ENCODE measurements around the gene LMBRD2. TPM values are rescaled to one million over a fixed set of nuclear protein-coding genes. Genes with fewer than 3 reads are reported as not detected.
A peak's percentile ranks its signal among the peaks of the same experiment; 100 is the strongest.

Gene LMBRD2
- total RNA-seq, 1 experiment from 2014 or later: 15.2 TPM

DNA sequence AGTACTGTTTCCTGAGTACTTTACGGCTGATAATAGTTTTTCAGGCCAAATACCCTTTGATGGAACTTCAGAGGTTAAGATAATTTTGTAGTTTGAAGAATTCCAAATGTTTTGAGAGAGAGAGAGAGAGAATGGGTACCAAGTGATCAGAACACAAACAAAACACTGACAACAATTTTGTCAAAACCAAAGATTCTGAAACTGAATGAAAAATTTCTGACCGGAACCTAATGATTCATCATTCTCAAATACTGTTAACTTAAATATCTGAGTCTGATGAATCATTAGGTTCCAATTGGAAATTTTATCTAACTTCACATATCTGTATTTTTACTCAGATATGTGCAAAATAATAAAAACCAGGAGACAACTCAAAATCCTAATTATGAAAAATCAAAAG is 4.0 kb downstream of the LMBRD2 start:
- peaks cover 27% of the 10 kb centered on the region for H3K4me1 ChIP-seq
- Mint-ChIP-seq H3K9me3 (ENCODE audit: unreplicated experiment) (no peaks in the 10 kb centered on the region), H3K36me3 (ENCODE audit: insufficient read depth, unreplicated experiment) (peaks cover 11% of the 10 kb centered on the region), H3K27ac (ENCODE audit: unreplicated experiment) (peak overlapping the region; percentile 30), H3K4me1 (ENCODE audit: low read depth, unreplicated experiment) (peaks cover 30% of the 10 kb centered on the region), H3K27me3 (ENCODE audit: insufficient read depth, unreplicated experiment) (no peaks in the 10 kb centered on the region), H3K4me3 (ENCODE audit: unreplicated experiment) (no peak overlapping the region)
- BruUV-seq (replicated peaks): no TSS peak
- intact Hi-C loops (cut with micrococcal nuclease; ENCODE audit: unreplicated experiment): no loop called here
- no peaks in the 10 kb centered on the region for H3K27me3 ChIP-seq (replicated peaks; ENCODE audit: control insufficient read depth, insufficient read depth, low read length)
- CTCF ChIA-PET: no interaction called here
- no peak overlapping the region for H3K4me3 ChIP-seq (ENCODE audit: low read depth, low read length)
- TF ChIP-seq, protein P1, sequence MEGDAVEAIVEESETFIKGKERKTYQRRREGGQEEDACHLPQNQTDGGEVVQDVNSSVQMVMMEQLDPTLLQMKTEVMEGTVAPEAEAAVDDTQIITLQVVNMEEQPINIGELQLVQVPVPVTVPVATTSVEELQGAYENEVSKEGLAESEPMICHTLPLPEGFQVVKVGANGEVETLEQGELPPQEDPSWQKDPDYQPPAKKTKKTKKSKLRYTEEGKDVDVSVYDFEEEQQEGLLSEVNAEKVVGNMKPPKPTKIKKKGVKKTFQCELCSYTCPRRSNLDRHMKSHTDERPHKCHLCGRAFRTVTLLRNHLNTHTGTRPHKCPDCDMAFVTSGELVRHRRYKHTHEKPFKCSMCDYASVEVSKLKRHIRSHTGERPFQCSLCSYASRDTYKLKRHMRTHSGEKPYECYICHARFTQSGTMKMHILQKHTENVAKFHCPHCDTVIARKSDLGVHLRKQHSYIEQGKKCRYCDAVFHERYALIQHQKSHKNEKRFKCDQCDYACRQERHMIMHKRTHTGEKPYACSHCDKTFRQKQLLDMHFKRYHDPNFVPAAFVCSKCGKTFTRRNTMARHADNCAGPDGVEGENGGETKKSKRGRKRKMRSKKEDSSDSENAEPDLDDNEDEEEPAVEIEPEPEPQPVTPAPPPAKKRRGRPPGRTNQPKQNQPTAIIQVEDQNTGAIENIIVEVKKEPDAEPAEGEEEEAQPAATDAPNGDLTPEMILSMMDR (IDR thresholded peaks at IDR 0.05; ENCODE audit: insufficient read depth in 1 of 2, low read depth in 1 of 2, low read length in 1 of 2, severe bottlenecking in 1 of 2, unreplicated experiment in 1 of 2): no peak
- POLR2A ChIA-PET: no interaction called here
- H3K36me3 ChIP-seq (ENCODE audit: control insufficient read depth, insufficient read depth, low read length): no peaks in the 10 kb centered on the region
- no peaks in the 10 kb centered on the region for H3K9me3 ChIP-seq
- DNase-seq: no peak

DNA sequence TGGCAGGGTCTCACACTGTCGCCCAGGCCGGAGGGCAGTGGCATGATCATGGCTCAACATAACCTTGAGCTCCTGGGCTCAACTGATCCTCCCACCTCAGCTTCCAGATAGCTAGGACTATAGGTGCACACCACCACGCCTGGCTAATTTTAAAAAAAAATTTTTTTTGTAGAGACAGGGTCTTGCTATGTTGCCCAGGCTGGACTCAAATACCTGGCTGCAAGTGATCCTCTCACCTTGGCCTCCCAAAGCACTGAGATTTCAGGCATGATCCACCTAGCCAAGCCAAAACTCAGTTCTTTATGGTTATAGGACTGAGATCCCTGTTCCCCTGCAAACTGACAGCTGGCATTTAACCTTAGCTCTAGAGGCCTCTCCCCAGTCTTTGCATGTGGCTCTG is 5.3 kb downstream of the LMBRD2 start:
- intact Hi-C loops (cut with micrococcal nuclease; ENCODE audit: unreplicated experiment): no loop called here
- Mint-ChIP-seq H3K36me3 (ENCODE audit: insufficient read depth, unreplicated experiment) (no peaks in the 10 kb centered on the region), H3K4me1 (ENCODE audit: low read depth, unreplicated experiment) (peaks cover 30% of the 10 kb centered on the region), H3K27ac (ENCODE audit: unreplicated experiment) (no peak overlapping the region), H3K4me3 (ENCODE audit: unreplicated experiment) (no peak overlapping the region), H3K9me3 (ENCODE audit: unreplicated experiment) (no peaks in the 10 kb centered on the region), H3K27me3 (ENCODE audit: insufficient read depth, unreplicated experiment) (no peaks in the 10 kb centered on the region)
- no peak overlapping the region for H3K4me3 ChIP-seq (ENCODE audit: low read depth, low read length)
- TF ChIP-seq, protein P1 (IDR thresholded peaks at IDR 0.05; ENCODE audit: insufficient read depth in 1 of 2, low read depth in 1 of 2, low read length in 1 of 2, severe bottlenecking in 1 of 2, unreplicated experiment in 1 of 2): no peak
- no peaks in the 10 kb centered on the region for H3K9me3 ChIP-seq
- H3K27me3 ChIP-seq (replicated peaks; ENCODE audit: control insufficient read depth, insufficient read depth, low read length): no peaks in the 10 kb centered on the region
- no peaks in the 10 kb centered on the region for H3K36me3 ChIP-seq (ENCODE audit: control insufficient read depth, insufficient read depth, low read length)
- no peak for DNase-seq
- BruUV-seq (replicated peaks): no TSS peak
- H3K4me1 ChIP-seq: peaks cover 27% of the 10 kb centered on the region
- ChIA-PET CTCF (no interaction called here), POLR2A (no interaction called here)

DNA sequence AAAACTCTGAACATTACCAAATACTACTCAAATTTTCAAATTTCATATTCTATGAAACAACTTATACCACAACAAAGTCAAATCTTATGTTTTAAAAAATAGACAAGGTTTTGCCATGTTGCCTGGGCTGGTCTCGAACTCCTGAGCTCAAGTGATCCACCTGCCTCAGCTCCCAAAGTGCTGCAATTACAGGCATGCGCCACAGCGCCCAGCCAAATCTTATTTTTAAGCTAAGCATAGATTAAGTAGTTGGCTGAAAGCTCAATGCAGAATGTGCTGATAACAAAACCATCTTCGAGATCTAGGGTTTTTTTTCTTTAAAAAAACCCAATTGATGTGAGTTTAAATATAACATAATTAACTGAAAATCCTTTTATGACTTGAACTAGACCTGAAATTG is 6.4 kb downstream of the LMBRD2 start:
- H3K4me3 Mint-ChIP-seq (ENCODE audit: unreplicated experiment): no peak overlapping the region
- H3K27ac Mint-ChIP-seq (ENCODE audit: unreplicated experiment): no peak overlapping the region
- peaks cover 24% of the 10 kb centered on the region for H3K4me1 ChIP-seq
- no peaks in the 10 kb centered on the region for H3K27me3 Mint-ChIP-seq (ENCODE audit: insufficient read depth, unreplicated experiment)
- no peak overlapping the region for H3K4me3 ChIP-seq (ENCODE audit: low read depth, low read length)
- H3K4me1 Mint-ChIP-seq (ENCODE audit: low read depth, unreplicated experiment): peaks cover 27% of the 10 kb centered on the region
- POLR2A ChIA-PET: no interaction called here
- TF ChIP-seq, protein P1 (IDR thresholded peaks at IDR 0.05; ENCODE audit: insufficient read depth in 1 of 2, low read depth in 1 of 2, low read length in 1 of 2, severe bottlenecking in 1 of 2, unreplicated experiment in 1 of 2): no peak
- no peaks in the 10 kb centered on the region for H3K27me3 ChIP-seq (replicated peaks; ENCODE audit: control insufficient read depth, insufficient read depth, low read length)
- H3K36me3 Mint-ChIP-seq (ENCODE audit: insufficient read depth, unreplicated experiment): peaks cover 5% of the 10 kb centered on the region
- H3K9me3 ChIP-seq: no peaks in the 10 kb centered on the region
- intact Hi-C loops (cut with micrococcal nuclease; ENCODE audit: unreplicated experiment): no loop called here
- CTCF ChIA-PET: no interaction called here
- no peaks in the 10 kb centered on the region for H3K9me3 Mint-ChIP-seq (ENCODE audit: unreplicated experiment)
- no peak for DNase-seq
- no TSS peak for BruUV-seq (replicated peaks)
- H3K36me3 ChIP-seq (ENCODE audit: control insufficient read depth, insufficient read depth, low read length): no peaks in the 10 kb centered on the region; the same call in 1 of the 2 replicates

All from Caco-2 (cell line).